ENCODE data around the gene IRF4. TPM values are rescaled to one million over a fixed set of nuclear protein-coding genes. Genes with fewer than 3 reads are reported as not detected.

IRF4 gene
- not detected in 2 replicates for total RNA-seq

DNA sequence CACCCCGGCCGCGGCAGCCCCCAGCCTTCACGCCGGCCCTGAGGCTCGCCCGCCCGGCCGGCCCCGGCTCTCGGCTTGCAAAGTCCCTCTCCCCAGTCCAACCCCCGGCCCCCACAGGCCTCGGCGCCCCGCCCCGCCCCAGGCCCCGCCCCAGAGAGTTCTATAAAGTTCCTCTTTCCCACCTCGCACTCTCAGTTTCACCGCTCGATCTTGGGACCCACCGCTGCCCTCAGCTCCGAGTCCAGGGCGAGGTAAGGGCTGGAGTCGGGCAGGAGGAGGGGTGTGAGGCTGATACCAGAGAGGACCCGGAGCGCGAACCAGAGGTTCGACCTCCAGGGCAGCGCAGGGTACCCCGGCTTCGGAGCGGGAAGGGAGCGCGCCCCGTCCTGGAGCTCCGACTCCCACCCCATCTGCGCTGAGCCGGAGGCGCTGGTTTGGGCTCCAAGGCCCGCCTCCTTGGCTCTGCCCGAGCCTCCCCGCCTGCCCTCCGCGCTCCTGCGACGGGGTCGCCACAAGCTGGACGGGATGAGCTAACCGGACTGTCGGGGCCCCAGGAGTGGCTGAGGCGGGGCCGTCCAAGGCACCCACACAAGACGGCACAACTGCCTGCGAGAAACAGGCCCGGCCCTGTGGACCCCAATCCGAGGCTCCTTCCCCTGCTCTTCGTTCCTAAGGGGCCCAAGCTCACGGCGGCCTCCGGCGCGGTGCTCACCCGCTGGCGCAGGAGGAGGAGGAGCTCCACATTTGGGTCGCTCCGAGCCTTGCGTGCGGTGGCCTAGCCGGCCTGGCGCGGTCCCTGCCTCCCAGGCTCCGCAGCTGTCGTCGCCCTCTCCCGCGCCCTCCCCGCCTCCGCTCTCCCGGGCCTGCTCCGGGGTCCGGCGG is at the start of gene IRF4:
Gene IRF4, plus strand, starts transcription at position 194 of the 882 bp plus-strand sequence. CDS start 1,401 bp downstream, outside the sequence.

Other genes with a start within 250 kb of the IRF4 start
- 24.3 and 37.9 TPM in 2 replicates for gene DUSP22, start 99.3 kb upstream of the IRF4 start, total RNA-seq

All from airway epithelial cell (primary cell).